Effector memory CD4-positive, alpha-beta T cell (primary cell): ENCODE measurements around the gene SUGCT.

Experiments used
- DNase-seq, 3 donors: peaks; one replicate each; pipeline ENCODE4 v3.0.0-alpha.2; 2020
- H3K27ac ChIP-seq: 2 replicates; pipeline ENCODE4 v1.7.0; 2013; ENCODE audit warnings: mild to moderate bottlenecking, low read length, moderate library complexity; ENCODE audit not compliant: insufficient read depth, poor library complexity, severe bottlenecking
- H3K27me3 ChIP-seq: replicated peaks from 2 replicates; pipeline ENCODE4 v1.7.0; 2013; ENCODE audit warnings: mild to moderate bottlenecking, low read length; ENCODE audit not compliant: insufficient read depth, control insufficient read depth, poor library complexity, severe bottlenecking
- H3K36me3 ChIP-seq: 2 replicates; pipeline ENCODE4 v1.7.0; 2013; ENCODE audit warnings: mild to moderate bottlenecking, low read length, moderate library complexity; ENCODE audit not compliant: control insufficient read depth, insufficient read depth
- H3K4me1 ChIP-seq: 2 replicates; pipeline ENCODE4 v1.7.0; 2013; ENCODE audit warnings: low read length, mild to moderate bottlenecking; ENCODE audit not compliant: control insufficient read depth, insufficient read depth, poor library complexity, severe bottlenecking
- H3K4me3 ChIP-seq: 2 replicates; pipeline ENCODE4 v1.7.0; 2013; ENCODE audit warnings: low read length, low read depth, mild to moderate bottlenecking; ENCODE audit not compliant: insufficient read depth, poor library complexity, severe bottlenecking
- H3K9me3 ChIP-seq: 2 replicates; pipeline ENCODE4 v1.7.0; 2013; ENCODE audit warnings: mild to moderate bottlenecking, low read length, moderate library complexity; ENCODE audit not compliant: control insufficient read depth

Gene SUGCT

DNA sequence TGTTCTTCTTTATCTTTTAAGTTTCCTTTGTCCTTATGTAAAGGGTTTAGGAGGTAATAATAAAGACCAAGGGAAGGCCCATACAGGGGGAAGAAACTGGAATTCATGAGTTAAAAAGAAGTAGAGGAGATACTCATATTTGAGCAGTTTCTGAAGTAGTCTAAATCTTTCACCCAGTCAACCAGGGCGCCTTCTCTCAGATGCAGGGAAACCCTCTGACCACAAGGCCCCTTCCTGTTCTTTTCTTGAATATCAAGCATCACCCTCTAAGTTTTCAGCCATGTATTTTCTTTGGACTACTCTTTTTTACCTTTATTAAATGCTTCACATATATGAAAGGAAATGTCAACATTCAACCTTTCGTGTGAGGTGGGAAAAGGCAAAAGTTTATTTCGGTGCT, 630.8 kb downstream of the SUGCT start:
- no peak overlapping the region for H3K4me3 ChIP-seq
- H3K9me3 ChIP-seq, result no peaks in the 10 kb centered on the region
- H3K27ac ChIP-seq, result no peak overlapping the region
- no peaks in the 10 kb centered on the region for H3K36me3 ChIP-seq
- no peak for DNase-seq
- no peaks in the 10 kb centered on the region for H3K27me3 ChIP-seq
- H3K4me1 ChIP-seq, result no peaks in the 10 kb centered on the region

DNA sequence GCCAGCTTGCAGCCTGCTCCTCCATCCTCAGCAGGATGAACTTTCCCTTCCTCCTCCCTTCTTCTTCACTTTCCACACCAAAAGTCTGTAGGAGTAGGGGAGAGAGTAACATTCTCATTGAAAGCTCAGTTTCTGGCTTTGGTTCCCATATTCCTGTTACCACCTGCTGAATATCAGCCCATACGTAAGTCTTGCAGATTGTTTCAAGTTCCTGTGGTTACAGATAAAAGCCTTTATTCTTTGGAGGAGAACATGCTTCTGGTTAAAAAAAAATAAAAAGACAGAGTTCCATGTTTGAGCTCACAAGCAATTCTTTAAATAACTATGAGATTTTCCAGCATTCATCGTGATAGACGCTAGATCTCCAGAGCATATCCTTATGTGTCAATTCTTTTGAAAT, 637.3 kb downstream of the SUGCT start:
- no peaks in the 10 kb centered on the region for H3K4me1 ChIP-seq
- H3K27ac ChIP-seq, result no peak overlapping the region
- H3K4me3 ChIP-seq, result no peak overlapping the region
- no peaks in the 10 kb centered on the region for H3K27me3 ChIP-seq
- no peak for DNase-seq
- H3K36me3 ChIP-seq, result no peaks in the 10 kb centered on the region
- no peaks in the 10 kb centered on the region for H3K9me3 ChIP-seq

DNA sequence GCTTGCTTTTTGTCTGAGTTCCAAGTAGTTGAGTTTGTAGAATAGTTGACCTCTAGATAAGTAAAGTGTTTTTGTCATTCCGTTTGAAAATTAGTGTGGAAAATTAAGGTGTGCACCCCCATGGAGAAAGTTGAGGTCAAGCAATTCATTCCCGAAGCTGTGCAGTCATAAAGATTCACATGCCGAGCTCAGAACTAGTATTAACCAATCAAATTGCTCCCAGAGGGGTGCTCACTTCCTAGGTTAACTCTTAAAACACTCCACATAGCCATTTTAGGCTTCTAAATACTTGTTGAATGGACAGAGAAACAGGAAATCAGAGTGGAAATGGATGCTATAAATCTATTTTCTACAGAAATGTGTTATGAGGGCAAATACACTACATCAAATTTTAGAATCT, 638.9 kb downstream of the SUGCT start:
- H3K36me3 ChIP-seq, result no peaks in the 10 kb centered on the region
- H3K9me3 ChIP-seq, result no peaks in the 10 kb centered on the region
- no peak overlapping the region for H3K4me3 ChIP-seq
- DNase-seq, result no peak
- H3K27me3 ChIP-seq, result no peaks in the 10 kb centered on the region
- no peaks in the 10 kb centered on the region for H3K4me1 ChIP-seq
- no peak overlapping the region for H3K27ac ChIP-seq

DNA sequence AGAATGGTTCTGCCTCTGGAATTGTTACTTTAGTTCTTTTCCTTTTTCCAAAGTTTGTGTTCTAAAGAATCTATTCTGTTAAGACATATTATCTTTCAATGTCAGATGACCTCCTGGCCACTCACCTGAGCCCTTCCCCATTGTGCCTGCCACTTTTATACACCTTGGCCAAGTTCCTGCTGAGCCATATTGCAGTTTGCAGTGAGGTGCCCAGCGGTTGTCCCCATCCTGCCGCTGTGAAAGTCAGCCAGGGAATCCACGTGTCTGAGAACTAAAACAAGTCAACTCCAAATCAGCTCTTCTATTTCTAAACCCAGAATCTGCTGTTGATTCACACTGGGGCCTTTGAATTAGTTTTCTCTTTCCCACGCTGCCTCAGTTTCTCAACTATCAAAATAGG, 641.1 kb downstream of the SUGCT start:
- Histone ChIP-seq H3K4me3 (no peak overlapping the region), H3K27ac (no peak overlapping the region), H3K27me3 (no peaks in the 10 kb centered on the region), H3K4me1 (no peaks in the 10 kb centered on the region), H3K36me3 (no peaks in the 10 kb centered on the region), H3K9me3 (no peaks in the 10 kb centered on the region)
- no peak for DNase-seq

DNA sequence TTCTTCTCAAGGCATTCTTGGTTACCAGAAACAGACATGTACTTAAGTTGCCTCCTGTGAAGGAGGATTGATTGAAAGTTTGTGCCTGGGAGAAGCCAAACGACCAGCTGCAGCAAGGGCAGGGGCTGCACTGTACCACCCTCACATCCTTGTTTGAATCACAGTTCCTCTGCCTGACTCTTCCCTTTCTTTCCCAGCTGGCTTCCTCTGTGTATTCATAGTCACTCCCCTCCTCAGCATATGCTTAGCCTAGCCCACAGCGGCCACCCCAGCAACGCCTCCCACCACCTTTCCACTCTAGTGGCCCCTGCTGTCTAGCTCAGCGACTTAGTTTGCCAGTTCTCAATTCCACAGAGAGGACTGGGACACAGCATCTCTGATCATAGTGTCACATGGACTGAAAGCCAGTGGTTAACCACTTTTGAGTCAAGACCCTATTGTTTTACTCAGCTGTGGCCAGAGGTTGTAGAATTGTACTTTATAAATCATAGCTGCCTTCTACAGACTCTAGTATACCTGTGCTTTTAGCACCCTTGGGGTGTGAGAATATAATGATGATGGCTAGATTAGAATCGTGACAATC, 643.0 kb downstream of the SUGCT start:
- DNase-seq, result no peak
- H3K4me1 ChIP-seq, result no peaks in the 10 kb centered on the region
- no peaks in the 10 kb centered on the region for H3K9me3 ChIP-seq
- no peaks in the 10 kb centered on the region for H3K36me3 ChIP-seq
- H3K27ac ChIP-seq, result no peak overlapping the region
- no peaks in the 10 kb centered on the region for H3K27me3 ChIP-seq
- H3K4me3 ChIP-seq, result no peak overlapping the region

DNA sequence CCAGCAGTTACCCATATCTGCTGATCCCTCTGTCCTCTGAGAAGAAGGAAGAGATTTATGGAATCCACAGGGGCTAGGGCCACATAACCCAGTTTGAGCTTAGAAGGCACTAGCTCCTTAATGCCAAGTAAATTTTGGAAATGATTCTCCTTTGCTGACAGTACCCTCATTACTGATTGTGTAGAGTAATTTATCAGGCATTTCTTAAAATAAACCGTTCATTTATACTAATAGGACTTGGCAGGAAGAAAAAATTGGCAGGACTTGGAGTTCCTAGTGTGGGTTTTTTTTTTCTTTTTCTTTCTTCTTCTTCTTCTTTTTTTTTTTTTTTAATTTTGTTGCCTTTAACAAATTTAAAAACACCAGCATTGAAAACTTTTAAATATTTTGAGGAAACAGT, 645.7 kb downstream of the SUGCT start:
- no peak overlapping the region for H3K4me3 ChIP-seq
- no peaks in the 10 kb centered on the region for H3K4me1 ChIP-seq
- no peaks in the 10 kb centered on the region for H3K36me3 ChIP-seq
- no peak for DNase-seq
- no peaks in the 10 kb centered on the region for H3K9me3 ChIP-seq
- no peaks in the 10 kb centered on the region for H3K27me3 ChIP-seq
- H3K27ac ChIP-seq, result no peak overlapping the region

DNA sequence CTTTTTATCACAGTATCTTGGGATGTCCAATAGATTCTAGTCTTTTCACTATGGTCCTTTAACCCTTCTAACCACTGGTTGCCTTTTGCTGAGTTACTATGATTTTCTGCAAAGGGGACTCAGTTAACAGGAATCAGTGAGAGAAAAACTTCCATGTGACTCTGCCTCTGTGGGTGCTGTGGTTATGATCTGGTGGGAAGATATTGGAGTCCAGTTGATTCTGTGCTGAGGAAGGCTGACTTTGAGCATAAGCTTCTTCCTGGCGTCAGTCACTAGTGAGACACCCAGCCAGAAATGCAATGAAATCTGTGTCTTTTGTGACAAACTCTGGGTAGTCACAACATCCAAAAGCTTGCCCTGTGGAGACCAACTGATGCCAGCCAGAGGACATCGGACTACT, 648.0 kb downstream of the SUGCT start:
- H3K9me3 ChIP-seq, result no peaks in the 10 kb centered on the region
- no peak for DNase-seq
- H3K36me3 ChIP-seq, result no peaks in the 10 kb centered on the region
- H3K4me1 ChIP-seq, result no peaks in the 10 kb centered on the region
- H3K4me3 ChIP-seq, result no peak overlapping the region
- no peaks in the 10 kb centered on the region for H3K27me3 ChIP-seq
- H3K27ac ChIP-seq, result no peak overlapping the region

DNA sequence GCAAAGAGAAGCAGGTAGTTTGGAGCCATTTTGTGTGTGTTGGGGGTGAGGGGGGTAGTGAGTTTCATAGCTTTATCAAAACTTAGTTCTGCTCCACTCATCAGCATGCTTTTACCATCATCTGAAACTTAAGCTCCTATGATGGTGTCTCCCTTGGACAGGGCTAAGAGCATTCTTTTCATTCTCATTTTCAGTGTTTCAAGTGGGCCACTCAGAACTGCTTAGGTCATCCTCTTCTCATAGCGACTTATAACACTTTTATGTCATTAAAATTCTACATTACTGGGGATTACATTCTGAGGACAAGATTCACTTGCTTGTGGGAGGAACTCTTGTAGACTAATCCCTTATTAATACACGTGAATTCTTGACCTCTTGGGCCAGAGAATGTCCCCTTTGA, 649.4 kb downstream of the SUGCT start:
- H3K36me3 ChIP-seq, result no peaks in the 10 kb centered on the region
- H3K4me1 ChIP-seq, result no peaks in the 10 kb centered on the region
- H3K27me3 ChIP-seq, result no peaks in the 10 kb centered on the region
- H3K4me3 ChIP-seq, result no peak overlapping the region
- DNase-seq, result no peak
- no peaks in the 10 kb centered on the region for H3K9me3 ChIP-seq
- no peak overlapping the region for H3K27ac ChIP-seq

DNA sequence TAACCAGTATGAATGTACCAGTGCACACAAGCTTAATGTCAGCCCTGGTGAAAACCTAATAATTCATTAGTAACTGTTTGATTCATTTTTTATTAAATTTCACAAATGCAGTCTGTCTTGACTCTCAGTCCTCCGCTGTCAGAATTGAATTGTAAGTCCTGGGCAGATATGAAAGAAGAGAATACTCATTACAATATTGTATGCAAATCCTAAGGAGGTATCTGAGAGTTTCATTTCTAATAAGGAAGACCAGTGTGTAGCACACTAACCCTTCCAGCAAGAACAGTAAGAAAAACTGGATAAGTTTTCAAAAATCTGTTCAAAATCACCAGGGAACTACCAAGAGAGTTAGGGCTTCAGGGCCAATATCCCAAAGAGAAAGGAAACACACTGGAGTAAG, 652.1 kb downstream of the SUGCT start:
- no peak for DNase-seq
- H3K27ac ChIP-seq, result no peak overlapping the region
- no peak overlapping the region for H3K4me3 ChIP-seq
- no peaks in the 10 kb centered on the region for H3K4me1 ChIP-seq
- H3K36me3 ChIP-seq, result no peaks in the 10 kb centered on the region
- no peaks in the 10 kb centered on the region for H3K9me3 ChIP-seq
- no peaks in the 10 kb centered on the region for H3K27me3 ChIP-seq

DNA sequence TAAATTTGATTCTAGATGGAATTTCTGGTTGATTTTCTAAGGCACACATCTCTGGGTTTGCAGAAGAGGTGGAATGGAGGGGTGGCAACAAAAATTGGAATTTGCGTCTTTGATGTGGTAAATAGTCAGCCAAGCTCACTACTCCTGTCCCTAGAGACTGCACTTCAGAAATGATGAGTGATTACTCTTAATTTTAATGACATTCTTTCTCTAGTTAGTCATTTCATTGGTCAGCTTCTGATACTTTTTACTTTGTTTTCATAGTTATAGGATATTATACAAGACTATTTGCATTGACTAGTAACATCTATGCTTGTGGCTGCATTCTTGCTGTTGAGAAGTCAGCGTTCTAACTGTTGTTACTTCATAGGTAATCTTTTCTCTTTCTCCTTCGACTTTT, 658.3 kb downstream of the SUGCT start:
- no peaks in the 10 kb centered on the region for H3K36me3 ChIP-seq
- H3K4me1 ChIP-seq, result no peaks in the 10 kb centered on the region
- no peaks in the 10 kb centered on the region for H3K9me3 ChIP-seq
- H3K27me3 ChIP-seq, result no peaks in the 10 kb centered on the region
- no peak overlapping the region for H3K27ac ChIP-seq
- no peak for DNase-seq
- H3K4me3 ChIP-seq, result no peak overlapping the region

DNA sequence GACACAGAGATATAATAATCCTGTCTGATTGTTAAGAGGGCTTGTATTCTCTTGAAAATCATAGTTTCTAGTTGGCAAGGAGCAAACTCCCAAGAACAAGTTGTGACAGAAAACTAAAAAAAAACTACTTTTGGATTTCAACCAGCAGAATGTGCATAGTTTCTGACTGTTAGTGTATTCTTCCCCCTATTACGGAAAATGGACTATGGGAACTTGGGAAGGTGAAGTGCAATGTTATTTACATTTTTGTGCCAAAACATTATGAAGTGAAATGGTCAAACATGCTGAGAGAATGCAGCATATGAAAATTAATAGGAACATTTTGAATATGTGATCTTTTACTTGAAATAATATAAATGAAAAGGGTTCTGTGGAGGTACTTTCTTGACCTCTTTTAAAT, 660.8 kb downstream of the SUGCT start:
- Histone ChIP-seq H3K4me3 (no peak overlapping the region), H3K27me3 (no peaks in the 10 kb centered on the region), H3K27ac (no peak overlapping the region), H3K4me1 (no peaks in the 10 kb centered on the region), H3K9me3 (no peaks in the 10 kb centered on the region), H3K36me3 (no peaks in the 10 kb centered on the region)
- no peak for DNase-seq
